DMS 273 (cell line): ENCODE results near the gene CTNNA1.
A peak's percentile ranks its signal among the peaks of the same experiment; 100 is the strongest.

ENCODE experiments used
- DNase-seq: peaks from one replicate; lab custom pipeline; 2025; ENCODE audit not compliant: unreplicated experiment; lab: John Stamatoyannopoulos, UW

CTNNA1 gene

GRCh38 chr5:138944527-138945322 is 191.5 kb downstream of the CTNNA1 start:
- no peak for DNase-seq

- DNase-seq: peak; percentile 15
Observed at GRCh38 chr5:138945421-138946240, 192.4 kb downstream of the CTNNA1 start.

- peak; percentile 57 for DNase-seq
Observed at GRCh38 chr5:138946241-138946623, 193.0 kb downstream of the CTNNA1 start.

- no peak for DNase-seq
Observed at GRCh38 chr5:138946831-138947560, 193.8 kb downstream of the CTNNA1 start.

GRCh38 chr5:138947780-138948179 is 194.6 kb downstream of the CTNNA1 start:
- no peak for DNase-seq

- no peak for DNase-seq
Observed at GRCh38 chr5:138948471-138949222, 195.4 kb downstream of the CTNNA1 start.

- DNase-seq: no peak
Observed at GRCh38 chr5:138949223-138949574, 196.0 kb downstream of the CTNNA1 start.

GRCh38 chr5:138949988-138950387 is 196.8 kb downstream of the CTNNA1 start:
- DNase-seq: peak; percentile 64

- DNase-seq: no peak
Observed at GRCh38 chr5:138950421-138951031, 197.3 kb downstream of the CTNNA1 start.

GRCh38 chr5:138951091-138951985 is 198.1 kb downstream of the CTNNA1 start:
- DNase-seq: no peak

- DNase-seq: no peak
Observed at GRCh38 chr5:138951986-138952735, 198.9 kb downstream of the CTNNA1 start.

GRCh38 chr5:138952962-138953361 is 199.7 kb downstream of the CTNNA1 start:
- DNase-seq: no peak

GRCh38 chr5:138953387-138954256 is 200.4 kb downstream of the CTNNA1 start:
- peak; percentile 71 for DNase-seq

- no peak for DNase-seq
Observed at GRCh38 chr5:138954257-138955012, 201.2 kb downstream of the CTNNA1 start.

GRCh38 chr5:138955013-138955660 is 201.9 kb downstream of the CTNNA1 start:
- peak; percentile 69 for DNase-seq

GRCh38 chr5:138955671-138956295 is 202.6 kb downstream of the CTNNA1 start:
- DNase-seq: no peak
